Measurements from ENCODE around the gene PTPN12.

DNA sequence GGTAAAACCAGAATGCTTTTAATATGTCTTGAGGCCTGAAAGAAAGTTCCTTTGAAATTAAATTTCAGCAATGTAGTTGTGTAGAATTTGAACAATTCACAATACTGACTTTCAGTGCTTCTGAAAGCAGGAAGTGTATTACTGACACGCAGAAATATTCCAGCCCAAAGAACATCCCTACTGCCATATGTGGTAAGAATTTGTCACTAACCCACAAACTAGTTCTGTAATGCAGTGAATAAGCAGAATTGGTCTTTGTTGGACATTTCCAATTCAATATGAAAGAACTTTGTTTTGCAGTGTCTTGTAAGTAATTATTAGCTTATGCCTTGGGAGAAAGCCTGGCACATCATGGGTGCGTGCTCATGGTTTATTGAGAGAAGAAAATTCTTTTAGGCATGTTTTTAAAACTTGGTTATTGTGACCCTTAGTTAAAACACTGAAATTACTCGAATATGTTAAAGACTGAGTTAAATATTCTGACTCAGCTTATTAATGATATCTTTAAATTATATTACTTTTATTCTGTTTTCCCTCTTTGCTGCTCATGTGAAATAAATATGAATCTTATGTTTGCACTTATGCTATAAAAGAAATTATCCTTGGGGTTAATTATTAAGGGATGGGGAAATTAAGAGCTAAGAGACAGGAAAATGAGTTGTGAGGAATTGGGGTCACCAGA, 33.4 kb downstream of the PTPN12 start:
- TF ChIP-seq, protein P1, sequence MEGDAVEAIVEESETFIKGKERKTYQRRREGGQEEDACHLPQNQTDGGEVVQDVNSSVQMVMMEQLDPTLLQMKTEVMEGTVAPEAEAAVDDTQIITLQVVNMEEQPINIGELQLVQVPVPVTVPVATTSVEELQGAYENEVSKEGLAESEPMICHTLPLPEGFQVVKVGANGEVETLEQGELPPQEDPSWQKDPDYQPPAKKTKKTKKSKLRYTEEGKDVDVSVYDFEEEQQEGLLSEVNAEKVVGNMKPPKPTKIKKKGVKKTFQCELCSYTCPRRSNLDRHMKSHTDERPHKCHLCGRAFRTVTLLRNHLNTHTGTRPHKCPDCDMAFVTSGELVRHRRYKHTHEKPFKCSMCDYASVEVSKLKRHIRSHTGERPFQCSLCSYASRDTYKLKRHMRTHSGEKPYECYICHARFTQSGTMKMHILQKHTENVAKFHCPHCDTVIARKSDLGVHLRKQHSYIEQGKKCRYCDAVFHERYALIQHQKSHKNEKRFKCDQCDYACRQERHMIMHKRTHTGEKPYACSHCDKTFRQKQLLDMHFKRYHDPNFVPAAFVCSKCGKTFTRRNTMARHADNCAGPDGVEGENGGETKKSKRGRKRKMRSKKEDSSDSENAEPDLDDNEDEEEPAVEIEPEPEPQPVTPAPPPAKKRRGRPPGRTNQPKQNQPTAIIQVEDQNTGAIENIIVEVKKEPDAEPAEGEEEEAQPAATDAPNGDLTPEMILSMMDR (conservative IDR thresholded peaks at IDR 0.05; ENCODE audit: low read depth, low read length) = 0 out of 2 replicates have a peak, but pooled peaks have one; percentile 1
- TF ChIP-seq MXI1 (IDR thresholded peaks at IDR 0.05; ENCODE audit: borderline replicate concordance, low read depth, low read length) = no peak

Data from IMR-90 (cell line).